Stimulated activated CD8-positive, alpha-beta memory T cell treated with anti-CD3 and anti-CD28 coated beads, Interleukin-4, amount 100 ng/mL, for 24 hours (primary cell): ENCODE data around the gene HIP1R.
"Not testable (repeated sequence)": the region's sequence is repeated elsewhere in the genome, so short reads cannot be mapped to it uniquely, and the experiment has no call there.

Experiments used
- DNase-seq: peaks from one replicate; pipeline ENCODE4 v3.0.0-alpha.2; 2020; ENCODE audit warnings: low read depth

The HIP1R gene

GRCh38 chr12:122894193-122895121, 59.2 kb downstream of the HIP1R start:
- DNase-seq = no peak

- DNase-seq = no peak
Observed at GRCh38 chr12:122895320-122895703, 60.1 kb downstream of the HIP1R start.

- peak; percentile 80 for DNase-seq
Observed at GRCh38 chr12:122895704-122896636, 60.7 kb downstream of the HIP1R start, which contains the start of gene VPS37B. TSS of gene VPS37B (minus strand) at chr12:122896124. CDS start at chr12:122896062, 62 bp downstream.

GRCh38 chr12:122896662-122897061, 61.4 kb downstream of the HIP1R start:
- no peak for DNase-seq

- DNase-seq = no peak
Observed at GRCh38 chr12:122899887-122900286, 64.6 kb downstream of the HIP1R start.

GRCh38 chr12:122902854-122903692, 67.8 kb downstream of the HIP1R start:
- no peak for DNase-seq

GRCh38 chr12:122903693-122904034, 68.4 kb downstream of the HIP1R start:
- DNase-seq = no peak

- DNase-seq = not testable (repeated sequence)
Observed at GRCh38 chr12:122905258-122905657, 70.0 kb downstream of the HIP1R start.

- no peak for DNase-seq
Observed at GRCh38 chr12:122908915-122909314, 73.7 kb downstream of the HIP1R start.

- no peak for DNase-seq
Observed at GRCh38 chr12:122909442-122910288, 74.4 kb downstream of the HIP1R start.
